Right lobe of liver (tissue), 6 donors: ENCODE results near the gene TGFBR3. TPM values are rescaled to one million over a fixed set of nuclear protein-coding genes. Genes with fewer than 3 reads are reported as not detected.

Experiments
- ATAC-seq, 4 donors: fragments of 200-7000 bp; cut with Tn5 transposase; one replicate each; pipeline ENCODE4 v1.9.1; 2020; ENCODE audit warnings: mild to moderate bottlenecking in 4 of 4, moderate library complexity in 4 of 4
- DNase-seq, 3 donors: peaks; one replicate each; pipeline ENCODE4 v3.0.0-alpha.2; 2020
- H3K27ac ChIP-seq, 3 donors: fragments of 200-600 bp; one replicate each; pipeline ENCODE4 v1.8.0; 2022
- H3K27me3 ChIP-seq, 2 donors: fragments of 200-600 bp; one replicate each; pipeline ENCODE4 v1.8.0; 2022
- H3K36me3 ChIP-seq, 4 donors: fragments of 200-600 bp; sonication (generic) in 1 of 4; one replicate each; pipeline versions ENCODE4 v1.5.1 to v1.8.0; 2017 to 2022; ENCODE audit warnings: control low read depth in 1 of 4
- H3K4me1 ChIP-seq, 4 donors: fragments of 200-600 bp; sonication (generic) in 1 of 4; one replicate each; pipeline versions ENCODE4 v1.5.1 to v1.8.0; 2017 to 2022; ENCODE audit warnings: control low read depth in 1 of 4
- H3K4me3 ChIP-seq, 3 donors: fragments of 200-600 bp; one replicate each; pipeline ENCODE4 v1.8.0; 2022
- H3K9me3 ChIP-seq, 4 donors: fragments of 200-600 bp; sonication (generic) in 1 of 4; one replicate each; pipeline versions ENCODE4 v1.5.1 to v1.8.0; 2017 to 2022; ENCODE audit warnings: control low read depth in 1 of 4
- POLR2A ChIP-seq: fragments of 450-650 bp; IDR thresholded peaks from one replicate; pipeline ENCODE4 v1.6.1; 2017; ENCODE audit warnings: antibody characterized with exemption, mild to moderate bottlenecking
- WGBS: methylation state at CpG from one replicate; pipeline ENCODE4 v1.1.6; 2018; ENCODE audit warnings: low coverage, low lambda C conversion rate; ENCODE audit not compliant: insufficient coverage; ENCODE audit errors: missing lambda C conversion rate; 5-methylcytosine and 5-hydroxymethylcytosine counted together
- intact Hi-C, 2 donors: fragments of 100-400 bp; cut with DNase I; formaldehyde crosslinking; loops; one replicate each; pipeline versions ENCODE4 v1.11.2 to v1.14.1; 2022
- total RNA-seq, 6 experiments: library from RNA; depleted of rRNA in 2 of 6; stranded (reverse); fragments of >200 nt in 2 of 6; fragmentation: NEBNext Ultra II Directional in 3 of 6; extraction: Animal tissue kit (Norgen Biotek cat#: 25700) in 3 of 6; gene quantifications; one replicate each; pipeline versions ENCODE4 v1.1.0 to v1.2.4, GENCODE V29; 2016 to 2023
- TF ChIP-seq, protein P1 (sequence below), 4 donors: fragments of 200-600 bp in 3 of 4; fragments of 450-650 bp in 1 of 4; IDR thresholded peaks; one replicate each; pipeline versions ENCODE4 v1.5.1 to v1.8.0; 2016 to 2022; ENCODE audit warnings: antibody characterized with exemption in 4 of 4, mild to moderate bottlenecking in 2 of 4
- donor health status: DM: no; HTN: yes; CAD: no.
- donor health status: DM: no; HTN: no; CAD: no.
- donor health status: DM: no; HTN: no; CAD: no.
- donor health status: DM: no; HTN: yes; CAD: no.
- donor health status: DM: no; HTN: yes; CAD: no.

TGFBR3 gene
- total RNA-seq, 6 experiments from 2014 or later: 9.0 to 32.3 (median 18.1) TPM

DNA sequence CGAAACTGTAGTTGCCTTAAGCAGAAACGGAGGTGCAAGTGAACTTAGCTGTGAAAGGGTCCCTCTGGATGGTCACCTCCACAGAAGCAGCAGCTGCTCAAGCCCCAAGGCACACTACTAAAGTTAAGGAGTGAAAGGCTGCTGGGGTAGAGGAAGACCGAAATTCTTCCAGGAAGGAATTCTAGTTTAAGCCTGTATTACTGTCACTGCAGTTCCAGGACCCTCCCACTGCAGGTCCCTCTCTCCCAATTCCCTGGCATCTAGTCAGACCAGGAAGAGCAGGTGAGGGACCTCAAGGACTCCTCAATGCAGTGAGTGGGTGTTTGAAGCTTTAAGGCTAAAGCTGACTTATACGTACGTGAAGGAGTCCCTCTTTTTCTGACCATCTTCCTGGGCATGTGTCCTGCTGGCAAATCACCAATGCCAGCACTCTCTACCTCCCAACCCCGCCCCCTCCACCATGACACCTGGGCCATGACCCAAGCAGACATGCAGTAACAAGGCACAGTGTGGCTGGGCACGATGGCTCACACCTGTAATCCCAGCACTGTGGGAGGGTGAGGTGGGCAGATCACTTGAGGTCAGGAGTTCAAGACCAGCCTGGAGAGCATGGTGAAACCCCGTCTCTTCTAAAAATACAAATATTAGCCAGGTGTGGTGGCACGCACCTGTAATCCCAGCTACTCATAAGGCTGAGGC, 57.2 kb downstream of the TGFBR3 start:
- no peak overlapping the region for H3K4me3 ChIP-seq
- TF ChIP-seq POLR2A: no peak
- TF ChIP-seq, protein P1, sequence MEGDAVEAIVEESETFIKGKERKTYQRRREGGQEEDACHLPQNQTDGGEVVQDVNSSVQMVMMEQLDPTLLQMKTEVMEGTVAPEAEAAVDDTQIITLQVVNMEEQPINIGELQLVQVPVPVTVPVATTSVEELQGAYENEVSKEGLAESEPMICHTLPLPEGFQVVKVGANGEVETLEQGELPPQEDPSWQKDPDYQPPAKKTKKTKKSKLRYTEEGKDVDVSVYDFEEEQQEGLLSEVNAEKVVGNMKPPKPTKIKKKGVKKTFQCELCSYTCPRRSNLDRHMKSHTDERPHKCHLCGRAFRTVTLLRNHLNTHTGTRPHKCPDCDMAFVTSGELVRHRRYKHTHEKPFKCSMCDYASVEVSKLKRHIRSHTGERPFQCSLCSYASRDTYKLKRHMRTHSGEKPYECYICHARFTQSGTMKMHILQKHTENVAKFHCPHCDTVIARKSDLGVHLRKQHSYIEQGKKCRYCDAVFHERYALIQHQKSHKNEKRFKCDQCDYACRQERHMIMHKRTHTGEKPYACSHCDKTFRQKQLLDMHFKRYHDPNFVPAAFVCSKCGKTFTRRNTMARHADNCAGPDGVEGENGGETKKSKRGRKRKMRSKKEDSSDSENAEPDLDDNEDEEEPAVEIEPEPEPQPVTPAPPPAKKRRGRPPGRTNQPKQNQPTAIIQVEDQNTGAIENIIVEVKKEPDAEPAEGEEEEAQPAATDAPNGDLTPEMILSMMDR (IDR thresholded peaks at IDR 0.05): no peak
- intact Hi-C loops: no loop called here
- H3K27me3 ChIP-seq: no peaks in the 10 kb centered on the region
- ATAC-seq (peak in 3 of 4 donors; percentile 2 to 17 (median 5)), DNase-seq (peak in 1 of 3 donors; percentile 57)
- peak overlapping the region; percentile 57 to 61 (median 57) for H3K27ac ChIP-seq
- no peaks in the 10 kb centered on the region for H3K36me3 ChIP-seq
- H3K9me3 ChIP-seq: no peaks in the 10 kb centered on the region
- WGBS: 40% methylated on average over 5 of the region's 9 CpGs
- peaks cover 0 to 41% (median 22%) of the 10 kb centered on the region in 4 donors for H3K4me1 ChIP-seq

DNA sequence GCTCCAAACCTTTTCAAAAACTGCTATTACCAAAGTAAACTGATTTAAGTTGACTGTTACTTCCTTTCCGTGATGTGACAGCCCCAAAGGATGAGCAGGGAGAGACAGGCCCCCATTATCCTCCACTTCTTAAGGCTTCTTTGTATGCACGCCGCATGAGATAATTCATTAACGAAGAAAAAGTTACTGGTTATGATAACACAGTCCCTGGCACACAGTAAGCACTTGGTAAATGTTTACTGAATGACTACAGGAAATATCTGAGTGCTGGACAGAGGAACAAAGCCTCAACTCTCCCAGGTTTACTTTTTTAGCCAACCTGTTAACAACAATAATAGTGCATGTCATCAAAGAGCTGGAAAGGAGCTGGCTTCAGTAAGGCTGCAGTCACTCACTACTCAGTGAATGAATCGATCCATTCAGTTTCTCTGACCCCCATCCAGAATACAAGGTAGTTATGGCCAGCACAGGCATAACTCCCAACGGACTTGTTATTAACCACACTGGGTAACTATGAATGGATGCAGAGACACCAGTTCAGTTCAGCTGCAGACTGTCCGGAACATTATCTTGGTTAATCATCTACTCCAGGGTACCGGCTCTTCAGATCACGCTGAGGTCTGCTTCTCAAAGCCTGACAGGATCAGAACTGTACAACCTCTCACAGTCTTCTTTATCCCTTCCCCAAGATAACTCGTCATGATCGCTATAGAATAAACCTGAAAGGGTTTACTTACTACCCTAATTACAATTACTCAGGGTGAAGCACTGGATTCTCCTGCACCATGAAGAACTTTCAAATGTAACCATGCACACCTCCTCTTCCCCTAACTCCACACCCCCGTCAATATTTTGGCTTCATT, 58.3 kb downstream of the TGFBR3 start:
- peak in 1 of 3 donors; percentile 56 for DNase-seq
- no peaks in the 10 kb centered on the region for H3K9me3 ChIP-seq
- no peak overlapping the region for H3K4me3 ChIP-seq
- 29% methylated on average over 11 of the region's 12 CpGs for WGBS
- intact Hi-C loops: no loop called here
- no peak for TF ChIP-seq POLR2A
- TF ChIP-seq, protein P1 (IDR thresholded peaks at IDR 0.05): no peak
- H3K4me1 ChIP-seq: peaks cover 0 to 41% (median 22%) of the 10 kb centered on the region in 4 donors
- H3K27me3 ChIP-seq: no peaks in the 10 kb centered on the region
- H3K36me3 ChIP-seq: no peaks in the 10 kb centered on the region
- H3K27ac ChIP-seq: peak overlapping the region; percentile 57 to 61 (median 57)
- peak; percentile 64 to 91 (median 82) for ATAC-seq

DNA sequence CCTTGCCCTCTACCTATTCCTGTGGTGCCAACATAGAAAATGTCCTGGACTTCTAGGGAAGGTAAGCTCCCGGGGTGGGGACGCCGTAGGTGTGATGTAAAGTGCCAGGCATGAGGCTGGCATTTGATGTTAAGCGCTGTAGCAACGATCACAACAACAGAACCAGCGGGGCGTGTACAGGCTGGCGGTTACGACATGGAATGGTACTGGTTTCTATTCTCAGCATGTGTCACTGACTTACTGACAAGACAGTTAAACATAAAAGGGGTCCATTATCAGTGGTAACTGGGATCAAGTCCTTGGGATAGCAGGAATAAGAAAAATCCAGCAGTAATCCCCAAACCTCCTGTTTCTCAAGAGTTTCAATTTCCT, 58.9 kb downstream of the TGFBR3 start:
- intact Hi-C loops: no loop called here
- Histone ChIP-seq H3K27ac (peak overlapping the region; percentile 44 to 57 (median 57)), H3K9me3 (no peaks in the 10 kb centered on the region), H3K27me3 (no peaks in the 10 kb centered on the region), H3K36me3 (no peaks in the 10 kb centered on the region), H3K4me3 (no peak overlapping the region), H3K4me1 (peaks cover 0 to 39% (median 20%) of the 10 kb centered on the region in 4 donors)
- 92% methylated on average over 4 of the region's 9 CpGs for WGBS
- peak in 2 of 4 donors; percentile 8 to 10 for ATAC-seq
- peak in 1 of 3 donors; percentile 37 for DNase-seq
- TF ChIP-seq, protein P1 (IDR thresholded peaks at IDR 0.05): no peak
- TF ChIP-seq POLR2A: no peak

DNA sequence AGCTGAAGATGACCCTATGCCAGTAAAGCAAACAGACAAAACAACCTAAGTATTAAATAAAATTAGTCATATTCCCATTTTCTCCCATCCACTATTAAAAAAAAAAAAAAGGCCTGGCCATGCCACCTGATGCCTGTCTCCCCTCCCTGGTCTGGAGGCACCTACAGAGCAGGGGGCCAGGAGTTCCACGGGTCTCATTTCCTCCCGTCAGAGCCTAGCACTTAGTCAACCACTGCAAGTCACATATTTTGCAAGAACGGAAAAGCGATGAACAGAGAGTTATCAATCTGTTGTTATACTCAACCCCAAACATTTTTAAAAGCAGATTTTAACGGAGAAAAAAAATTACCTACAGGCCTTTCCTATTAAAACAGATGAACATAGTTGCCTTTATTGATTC, 59.3 kb downstream of the TGFBR3 start:
- intact Hi-C loops: no loop called here
- peak overlapping the region; percentile 44 to 57 (median 57) for H3K27ac ChIP-seq
- no peak for ATAC-seq

More for the DNA sequence above, 59.3 kb downstream of the TGFBR3 start:
- H3K36me3 ChIP-seq: no peaks in the 10 kb centered on the region
- no peak for DNase-seq
- H3K4me3 ChIP-seq: no peak overlapping the region
- no peaks in the 10 kb centered on the region for H3K9me3 ChIP-seq
- no peaks in the 10 kb centered on the region for H3K27me3 ChIP-seq
- peaks cover 0 to 35% (median 19%) of the 10 kb centered on the region in 4 donors for H3K4me1 ChIP-seq
- 82% methylated on average over 5 of the region's 5 CpGs for WGBS
- TF ChIP-seq POLR2A: no peak
- TF ChIP-seq, protein P1 (IDR thresholded peaks at IDR 0.05): no peak
